ENCODE measurements around the gene CHIC2. TPM values are rescaled to one million over a fixed set of nuclear protein-coding genes. Genes with fewer than 3 reads are reported as not detected.

The CHIC2 gene
- total RNA-seq, 1 experiment from 2014 or later: 8.2 TPM

- Mint-ChIP-seq H3K4me1 (peaks cover 60 to 85% of the 10 kb centered on the region in 2 experiments), H3K27ac (no peak overlapping the region; a peak in 1 of 7 replicates), H3K9me3 (peaks cover 0 to 6% of the 10 kb centered on the region in 2 experiments; a peak in 1 of 5 replicates), H3K4me3 (peak overlapping the region; percentile 40 to 78), H3K27me3 (ENCODE audit: low read depth) (peaks cover 100% of the 10 kb centered on the region), H3K36me3 (ENCODE audit: insufficient read depth in 1 of 3, low read depth in 3 of 3) (no peaks in the 10 kb centered on the region)
- H3K79me2 ChIP-seq (ENCODE audit: insufficient read depth, low read length): no peaks in the 10 kb centered on the region
- peak; percentile 57 for DNase-seq
- H4K20me1 ChIP-seq (ENCODE audit: control insufficient read depth, insufficient read depth, insufficient read length): no peaks in the 10 kb centered on the region
- no peak overlapping the region for H2BK5ac ChIP-seq (ENCODE audit: insufficient read length, low read length)
- no peak overlapping the region for H4K5ac ChIP-seq (ENCODE audit: insufficient read length, low read depth, low read length)
- H3K23ac ChIP-seq (ENCODE audit: insufficient read length, low read depth, low read length): no peak overlapping the region
- H2BK12ac ChIP-seq (ENCODE audit: insufficient read length, low read depth, low read length): no peak overlapping the region
- H3K27me3 ChIP-seq (ENCODE audit: insufficient read depth, low read length): peaks cover 93% of the 10 kb centered on the region
- H2BK120ac ChIP-seq (ENCODE audit: low read depth, low read length, poor library complexity, severe bottlenecking): no peak overlapping the region
- no peak overlapping the region for H3K4ac ChIP-seq (ENCODE audit: low read depth, low read length)
- no peak for TF ChIP-seq CTCF (conservative IDR thresholded peaks at IDR 0.05)
- H3K79me1 ChIP-seq (ENCODE audit: insufficient read depth, low read depth, low read length, poor library complexity, severe bottlenecking): no peaks in the 10 kb centered on the region
- H3K9me3 ChIP-seq (ENCODE audit: control insufficient read depth, low read depth, low read length): no peaks in the 10 kb centered on the region
- H3K4me1 ChIP-seq (ENCODE audit: insufficient read depth, low read length): peaks cover 10% of the 10 kb centered on the region
- H3K4me2 ChIP-seq (ENCODE audit: insufficient read depth, insufficient read length, low read length): peak overlapping the region; percentile 85
- no peak overlapping the region for H4K91ac ChIP-seq (ENCODE audit: insufficient read length, low read depth, low read length)
- no peak overlapping the region for H2AK5ac ChIP-seq (ENCODE audit: insufficient read length, low read length)
- H2BK20ac ChIP-seq (ENCODE audit: low read depth, low read length, poor library complexity, severe bottlenecking): no peak overlapping the region
- no CpG with 5 or more reads among the region's 17 CpGs for WGBS (ENCODE audit: extremely low coverage, insufficient read length, low lambda C conversion rate)
- no peak overlapping the region for H3K9ac ChIP-seq (ENCODE audit: extremely low read depth, insufficient read length, low read length)
- H3K56ac ChIP-seq (ENCODE audit: insufficient read length, low read depth, low read length): no peak overlapping the region
- H3K14ac ChIP-seq (ENCODE audit: insufficient read depth, low read length): no peak overlapping the region; the same call in 1 of the 2 replicates
- no peak overlapping the region for H3K18ac ChIP-seq (ENCODE audit: insufficient read length, low read depth, low read length)
- H2BK15ac ChIP-seq (ENCODE audit: low read depth, low read length): no peak overlapping the region
- H3K23me2 ChIP-seq (ENCODE audit: insufficient read length, low read depth, low read length, poor library complexity, severe bottlenecking): peaks cover 29% of the 10 kb centered on the region
- no peak overlapping the region for H2AFZ ChIP-seq (ENCODE audit: low read length)
- H4K8ac ChIP-seq (replicated peaks; ENCODE audit: insufficient read length, low read depth, low read length): no peak overlapping the region
- no peak overlapping the region for H3T11ph ChIP-seq (ENCODE audit: low read length)
- H3K27ac ChIP-seq (ENCODE audit: insufficient read length, low read depth, low read length): no peak overlapping the region
Observed at GRCh38 chr4:54099287-54099747, 34.9 kb upstream of the CHIC2 start.
